NCI-H2029 treated with DMSO at 0.1 percent for 48 hours (cell line): ENCODE measurements around the gene MC5R.
"Not testable (repeated sequence)": the region's sequence is repeated elsewhere in the genome, so short reads cannot be mapped to it uniquely, and the experiment has no call there.

ENCODE experiments used
- DNase-seq: peaks from one replicate; lab custom pipeline; 2025; lab: John Stamatoyannopoulos, UW

MC5R gene

DNA sequence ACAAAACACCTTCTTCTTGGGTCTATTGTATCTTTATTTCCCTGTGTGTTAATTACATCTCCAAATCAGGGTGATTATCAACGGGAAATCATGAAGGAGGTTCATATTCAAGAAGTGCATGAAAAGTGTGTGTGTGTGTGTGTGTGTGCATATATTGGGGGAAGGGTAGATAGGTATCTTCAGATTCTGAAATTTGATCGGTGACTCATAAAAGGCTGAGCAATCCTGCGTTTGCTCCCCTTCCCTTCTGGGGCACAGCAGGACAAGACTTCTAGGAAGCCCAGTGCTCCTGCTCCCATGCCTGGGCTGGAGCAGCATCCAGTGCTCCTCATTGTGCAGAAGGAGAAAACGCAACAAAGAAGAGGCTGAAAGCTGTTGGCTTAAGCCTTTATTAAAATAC, 25.8 kb downstream of the MC5R start:
- DNase-seq: no peak

DNA sequence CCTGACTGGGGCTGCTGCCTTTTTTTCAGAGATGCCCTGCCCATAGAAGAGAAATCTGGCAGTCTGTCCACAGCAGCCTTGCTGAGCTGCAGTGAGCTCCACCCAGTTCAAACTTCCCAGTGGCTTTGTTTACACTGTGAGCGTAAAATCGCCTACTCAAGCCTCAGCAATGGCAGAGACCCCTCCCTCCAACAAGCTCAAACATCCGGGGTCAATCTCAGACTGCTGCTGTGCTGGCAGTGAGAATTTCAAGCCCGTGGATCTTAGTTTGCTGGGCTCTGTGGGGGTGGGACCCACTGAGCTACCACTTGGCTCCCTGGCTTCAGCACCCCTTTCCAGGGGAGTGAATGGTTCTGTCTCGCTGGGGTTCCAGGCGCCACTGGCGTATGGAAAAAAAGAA, 38.9 kb downstream of the MC5R start:
- DNase-seq: not testable (repeated sequence)

DNA sequence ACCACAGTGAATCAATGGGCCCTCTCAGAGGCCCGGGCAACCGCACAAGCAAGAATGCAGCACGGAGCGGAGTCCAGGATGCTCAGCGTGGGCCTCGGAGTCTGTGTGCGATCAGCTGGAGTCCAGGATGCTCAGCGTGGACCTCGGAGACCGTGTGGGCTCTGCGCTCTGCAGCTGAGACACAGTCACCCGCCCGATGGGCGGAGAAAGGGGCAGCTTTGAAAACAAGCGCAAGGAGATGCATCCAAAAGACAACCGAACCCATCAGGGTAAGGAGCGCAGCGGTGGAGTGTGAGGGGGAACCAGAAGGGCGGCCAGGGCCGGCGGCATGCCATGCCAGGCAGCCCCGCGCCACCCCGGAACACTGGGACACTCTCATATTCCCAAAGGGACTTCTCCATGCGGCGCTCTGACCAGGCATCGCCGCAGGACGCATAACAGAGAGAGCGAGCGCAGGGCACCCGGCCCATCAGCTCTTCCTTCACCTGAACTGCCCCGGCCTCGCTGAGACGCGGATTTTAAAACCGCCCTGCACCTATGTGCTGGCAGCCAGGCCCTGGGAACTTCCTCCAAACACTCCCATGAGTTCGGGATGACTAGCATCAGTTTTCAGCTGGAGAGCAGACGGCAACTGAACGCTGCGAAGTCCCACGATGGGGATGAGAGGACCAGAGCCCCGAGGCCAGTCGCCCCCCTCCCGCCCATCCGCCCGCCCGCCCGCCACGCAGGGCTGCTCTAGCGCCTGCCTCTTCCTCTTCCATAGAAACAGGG, 44.7 kb downstream of the MC5R start:
- DNase-seq: no peak

DNA sequence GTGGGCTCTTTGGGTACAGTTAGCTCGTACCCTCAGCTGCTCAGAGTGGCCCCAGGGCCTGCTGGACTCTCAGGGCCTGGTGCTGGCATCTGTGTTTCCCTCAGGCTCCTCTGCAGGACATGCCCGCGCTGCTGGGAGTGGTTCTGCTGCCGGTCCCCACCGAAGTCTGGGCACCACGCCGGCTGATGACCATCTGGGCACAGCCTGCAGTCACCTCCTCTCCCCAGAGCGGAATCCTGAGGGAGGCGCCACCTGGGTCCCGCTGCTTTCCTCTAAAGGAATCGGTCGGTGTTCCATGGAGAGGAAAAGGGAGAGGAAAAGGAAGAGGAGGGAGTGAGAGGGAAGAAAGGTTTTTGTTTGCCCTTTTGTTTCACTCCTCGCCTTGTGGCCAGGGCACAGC, 47.8 kb downstream of the MC5R start:
- DNase-seq: no peak

DNA sequence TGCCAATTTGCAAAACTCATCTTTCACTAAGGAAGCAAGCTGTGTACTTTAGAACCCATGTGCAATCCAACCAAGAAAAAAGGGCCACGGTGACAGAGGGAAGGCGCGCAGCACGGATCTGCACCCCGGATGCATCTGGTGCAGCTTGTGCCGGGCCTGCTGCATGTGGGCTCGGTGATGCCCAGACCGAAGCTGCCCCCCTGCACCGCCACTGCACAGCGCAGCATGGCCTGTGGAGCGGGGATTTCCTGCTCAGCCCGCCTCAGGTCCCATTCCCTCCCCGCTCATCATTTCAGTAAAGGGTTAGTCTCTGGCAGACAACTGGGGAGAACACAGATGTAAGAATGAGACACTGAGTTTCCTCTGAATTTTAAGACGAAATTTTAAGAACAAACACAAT, 48.4 kb downstream of the MC5R start:
- DNase-seq: no peak

DNA sequence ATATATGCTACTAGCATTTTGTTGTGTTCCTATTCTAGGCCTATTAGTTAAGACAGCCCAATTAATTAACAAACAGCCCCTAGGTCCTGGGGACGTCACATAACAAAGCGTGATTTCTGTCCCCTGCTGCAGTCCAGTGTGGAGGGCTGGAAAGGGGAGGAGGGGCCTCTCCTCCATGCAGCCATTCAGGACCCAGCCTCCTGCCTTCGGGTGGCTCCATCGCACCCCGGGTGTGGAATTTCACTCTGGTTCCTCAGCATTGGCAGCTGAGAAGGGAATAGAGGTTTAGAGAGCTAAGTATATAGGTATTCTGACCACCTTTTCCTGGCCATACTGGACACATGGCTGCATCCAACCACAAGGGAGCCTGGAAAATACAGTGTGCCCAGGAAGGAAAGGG, 49.0 kb downstream of the MC5R start:
- DNase-seq: no peak

DNA sequence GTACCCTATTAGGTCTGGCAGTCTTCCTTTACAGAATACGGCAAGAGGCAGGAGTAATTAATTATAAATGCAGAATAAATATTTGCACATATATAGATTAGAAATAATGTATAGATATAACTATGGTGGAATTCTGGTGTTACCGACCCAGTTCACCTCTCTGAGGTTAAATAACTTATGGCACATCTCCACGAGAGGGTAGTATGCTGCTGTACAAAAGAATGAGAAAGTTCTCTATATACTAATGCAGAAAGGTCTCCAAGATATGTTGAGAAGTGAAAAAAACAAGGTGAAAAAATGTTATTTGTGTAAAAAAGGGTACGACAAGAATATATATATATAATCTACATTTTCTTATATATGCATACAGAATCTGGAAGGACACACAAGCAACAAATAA, 50.6 kb downstream of the MC5R start:
- DNase-seq: no peak
